ENCODE measurements around the gene ISG20. TPM values are rescaled to one million over a fixed set of nuclear protein-coding genes. Genes with fewer than 3 reads are reported as not detected.

ISG20 gene
- total and polyA plus RNA-seq, 2 donors (not counting 3 experiments of a cell fraction or from before 2014, with no cell fraction given) = 6.4 to 7.5 TPM

GRCh38 chr15:88615303-88616107 is 23.3 kb upstream of the ISG20 start:
- ChIA-PET POLR2A (no interaction called here), CTCF (interaction anchor here (1.1 to 2.1 kb wide), 4 partner anchors 9 to 148 kb away, joined by 3 to 11 read pairs (median 6); partner anchors contain the start of genes ISG20, MRPL46 and MRPS11)

More at GRCh38 chr15:88615303-88616107, 23.3 kb upstream of the ISG20 start:
- DNase-seq (ENCODE audit: low read depth, low spot score) = no peak
- BruUV-seq (replicated peaks) = no TSS peak
- intact Hi-C loops (cut with micrococcal nuclease) = no loop called here
- no peak for TF ChIP-seq MYC (IDR thresholded peaks at IDR 0.05; ENCODE audit: low read depth, low read length)
- no peak for TF ChIP-seq GATA2 (IDR thresholded peaks at IDR 0.05; ENCODE audit: insufficient read depth, insufficient read length, low read depth, low read length)
- TF ChIP-seq, protein P1, sequence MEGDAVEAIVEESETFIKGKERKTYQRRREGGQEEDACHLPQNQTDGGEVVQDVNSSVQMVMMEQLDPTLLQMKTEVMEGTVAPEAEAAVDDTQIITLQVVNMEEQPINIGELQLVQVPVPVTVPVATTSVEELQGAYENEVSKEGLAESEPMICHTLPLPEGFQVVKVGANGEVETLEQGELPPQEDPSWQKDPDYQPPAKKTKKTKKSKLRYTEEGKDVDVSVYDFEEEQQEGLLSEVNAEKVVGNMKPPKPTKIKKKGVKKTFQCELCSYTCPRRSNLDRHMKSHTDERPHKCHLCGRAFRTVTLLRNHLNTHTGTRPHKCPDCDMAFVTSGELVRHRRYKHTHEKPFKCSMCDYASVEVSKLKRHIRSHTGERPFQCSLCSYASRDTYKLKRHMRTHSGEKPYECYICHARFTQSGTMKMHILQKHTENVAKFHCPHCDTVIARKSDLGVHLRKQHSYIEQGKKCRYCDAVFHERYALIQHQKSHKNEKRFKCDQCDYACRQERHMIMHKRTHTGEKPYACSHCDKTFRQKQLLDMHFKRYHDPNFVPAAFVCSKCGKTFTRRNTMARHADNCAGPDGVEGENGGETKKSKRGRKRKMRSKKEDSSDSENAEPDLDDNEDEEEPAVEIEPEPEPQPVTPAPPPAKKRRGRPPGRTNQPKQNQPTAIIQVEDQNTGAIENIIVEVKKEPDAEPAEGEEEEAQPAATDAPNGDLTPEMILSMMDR (IDR thresholded peaks at IDR 0.05; ENCODE audit: extremely low read depth in 1 of 2, insufficient read depth in 1 of 2, low read depth in 1 of 2, low read length in 2 of 2) = no peak
- TF ChIP-seq FOS (IDR thresholded peaks at IDR 0.05; ENCODE audit: borderline replicate concordance, insufficient read depth, low read length) = no peak
- TF ChIP-seq POLR2AphosphoS5 (IDR thresholded peaks at IDR 0.05; ENCODE audit: insufficient read depth, low read depth, low read length) = no peak
- no peak for TF ChIP-seq JUN (IDR thresholded peaks at IDR 0.05; ENCODE audit: borderline replicate concordance, insufficient read depth, insufficient read length, low read depth)
- no peak for TF ChIP-seq POLR2A (IDR thresholded peaks at IDR 0.05; ENCODE audit: low read depth, low read length)
- TF ChIP-seq, protein P2, sequence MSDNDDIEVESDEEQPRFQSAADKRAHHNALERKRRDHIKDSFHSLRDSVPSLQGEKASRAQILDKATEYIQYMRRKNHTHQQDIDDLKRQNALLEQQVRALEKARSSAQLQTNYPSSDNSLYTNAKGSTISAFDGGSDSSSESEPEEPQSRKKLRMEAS (IDR thresholded peaks at IDR 0.05; ENCODE audit: insufficient read depth, insufficient read length) = no peak
- TF ChIP-seq EZH2 (IDR thresholded peaks at IDR 0.05; ENCODE audit: borderline replicate concordance, low read depth, low read length, severe bottlenecking) = no peak
- Histone ChIP-seq H3K9me3 (replicated peaks; ENCODE audit: control insufficient read depth, insufficient read depth, low read length) (no peaks in the 10 kb centered on the region), H3K4me2 (ENCODE audit: insufficient read depth, low read length) (no peak overlapping the region), H4K20me1 (replicated peaks; ENCODE audit: control insufficient read depth, extremely low read depth, insufficient read depth, low read length) (no peaks in the 10 kb centered on the region), H3K79me2 (ENCODE audit: control insufficient read depth, insufficient read depth, low read length) (no peaks in the 10 kb centered on the region), H3K27ac (ENCODE audit: insufficient read depth, low read depth, low read length) (no peak overlapping the region), H2AFZ (ENCODE audit: low read depth, low read length) (no peak overlapping the region), H3K4me3 (replicated peaks in 1 of 3; ENCODE audit: insufficient read depth in 1 of 3, low read depth in 1 of 3, low read length in 3 of 3) (no peak overlapping the region), H3K9me1 (replicated peaks; ENCODE audit: control insufficient read depth, extremely low read depth, insufficient read depth, low read length) (no peaks in the 10 kb centered on the region), H3K27me3 (ENCODE audit: control insufficient read depth in 2 of 2, insufficient read depth in 2 of 2, low read length in 2 of 2) (peaks cover 0 to 4% of the 10 kb centered on the region in 2 experiments), H3K4me1 (ENCODE audit: control insufficient read depth, extremely low read depth, insufficient read depth, low read length) (peaks cover 4% of the 10 kb centered on the region), H3K9ac (replicated peaks; ENCODE audit: extremely low read depth, insufficient read depth, low read length) (no peak overlapping the region), H3K36me3 (ENCODE audit: control insufficient read depth in 2 of 2, extremely low read depth in 1 of 2, insufficient read depth in 2 of 2, low read length in 2 of 2) (no peaks in the 10 kb centered on the region)
- FAIRE-seq = no peak
- dilution Hi-C loops (cut with MboI; ENCODE audit: extremely low pct_ligation_motif_present, low sequenced_read_pairs) = no loop called here

Measured in endothelial cell of umbilical vein (primary cell).